GM21390 (cell line): Measurements from ENCODE around the gene SLC34A3.

Experiments used
- ATAC-seq: cut with Tn5 transposase; IDR thresholded peaks from one replicate; pipeline ENCODE4 v1.9.1; 2021; ENCODE audit not compliant: unreplicated experiment

SLC34A3 gene

DNA sequence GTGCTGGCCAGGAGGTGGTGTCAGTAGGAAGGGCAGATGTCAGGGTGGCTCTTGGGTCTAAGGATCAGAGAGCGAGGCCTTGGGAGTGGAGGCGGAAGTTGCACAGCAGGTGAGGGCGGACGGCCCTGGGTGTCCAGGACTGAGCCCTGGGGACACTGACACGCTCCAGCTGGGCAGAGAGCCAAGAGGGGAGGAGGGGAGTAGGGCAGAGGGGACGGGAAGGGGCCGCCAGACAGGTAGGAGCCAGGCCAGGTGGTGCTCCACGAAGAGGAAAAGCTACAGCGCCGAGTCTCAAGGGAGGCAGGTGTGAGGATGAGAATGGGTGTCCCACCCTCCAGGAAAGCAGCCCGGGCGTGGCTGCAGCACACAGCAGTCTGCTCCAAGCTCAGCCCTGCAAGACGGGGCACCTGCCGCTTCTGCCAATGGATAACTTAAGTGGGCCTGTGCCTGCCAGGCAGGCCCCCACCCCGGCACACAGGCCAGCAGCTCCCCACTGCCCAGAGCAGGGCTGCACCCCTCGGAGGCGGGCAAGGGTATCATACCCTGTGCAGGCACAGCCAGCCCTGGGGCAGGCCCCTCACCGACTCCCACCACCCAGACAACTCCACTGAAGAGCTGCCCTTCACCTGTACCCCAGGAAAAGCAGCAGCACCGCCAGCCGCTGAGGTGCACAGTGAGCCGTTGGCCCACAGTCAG lies 35.0 kb upstream of the SLC34A3 start:
- ATAC-seq, result no peak

DNA sequence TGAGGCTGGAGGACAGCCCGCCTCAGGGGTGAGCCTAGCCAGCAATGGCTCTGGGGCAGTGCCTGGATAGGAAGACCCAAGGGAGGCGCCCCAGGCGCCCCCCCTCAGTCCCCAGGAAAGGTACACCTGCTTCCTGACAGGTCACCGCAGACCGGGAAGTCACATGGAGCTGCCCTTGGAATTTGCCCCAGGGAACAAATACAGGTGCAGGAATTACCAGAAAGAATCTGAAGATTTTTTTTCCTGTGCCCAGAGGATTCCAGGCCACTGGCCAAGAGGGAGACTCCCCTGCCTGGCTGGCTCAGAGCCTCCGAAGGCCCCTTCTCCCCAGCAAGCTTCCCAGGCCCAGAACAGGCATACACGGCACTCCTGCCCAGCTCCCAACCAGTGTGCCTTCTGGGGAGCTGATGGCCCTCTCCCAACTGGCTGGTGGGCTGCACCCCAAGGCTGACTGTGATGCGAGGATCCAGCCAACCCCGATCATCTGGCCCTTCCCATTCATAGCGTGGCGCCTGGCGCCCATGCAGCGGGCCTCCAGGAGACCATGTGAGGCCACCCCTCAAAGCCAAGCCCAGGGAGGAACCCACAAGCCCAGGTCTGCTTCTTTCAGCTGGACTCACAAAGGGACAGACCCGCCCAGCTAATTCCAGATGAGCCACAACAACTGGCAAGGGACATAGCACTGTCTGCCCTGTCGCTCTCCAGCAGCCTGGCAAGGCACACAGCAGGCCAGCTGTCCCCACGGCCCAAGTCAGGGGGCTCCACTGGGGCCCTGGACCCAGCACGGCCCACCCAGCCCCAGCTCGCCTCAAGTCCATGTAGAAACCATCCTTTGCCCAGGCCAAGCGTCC lies 32.4 kb upstream of the SLC34A3 start:
- no peak for ATAC-seq

DNA sequence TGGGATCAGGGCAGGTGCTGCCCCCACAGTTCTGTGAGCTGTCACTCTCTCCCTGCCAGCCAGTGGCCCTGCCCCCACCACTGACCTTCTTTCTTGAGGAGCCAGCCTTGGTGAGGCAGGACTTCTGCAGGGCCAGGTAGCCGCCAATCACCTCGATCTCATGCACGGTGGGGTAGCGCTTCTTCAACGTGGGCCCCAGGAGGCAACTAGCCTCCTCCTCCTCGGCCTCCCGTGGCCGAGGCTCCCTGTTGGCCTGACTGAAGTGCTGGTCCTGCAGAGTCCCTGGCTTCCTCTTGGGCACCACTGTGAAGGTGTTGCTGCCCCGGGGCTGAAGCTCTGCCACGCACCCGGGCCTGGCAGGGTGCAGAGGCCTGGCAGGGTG lies 31.8 kb upstream of the SLC34A3 start:
- no peak for ATAC-seq

DNA sequence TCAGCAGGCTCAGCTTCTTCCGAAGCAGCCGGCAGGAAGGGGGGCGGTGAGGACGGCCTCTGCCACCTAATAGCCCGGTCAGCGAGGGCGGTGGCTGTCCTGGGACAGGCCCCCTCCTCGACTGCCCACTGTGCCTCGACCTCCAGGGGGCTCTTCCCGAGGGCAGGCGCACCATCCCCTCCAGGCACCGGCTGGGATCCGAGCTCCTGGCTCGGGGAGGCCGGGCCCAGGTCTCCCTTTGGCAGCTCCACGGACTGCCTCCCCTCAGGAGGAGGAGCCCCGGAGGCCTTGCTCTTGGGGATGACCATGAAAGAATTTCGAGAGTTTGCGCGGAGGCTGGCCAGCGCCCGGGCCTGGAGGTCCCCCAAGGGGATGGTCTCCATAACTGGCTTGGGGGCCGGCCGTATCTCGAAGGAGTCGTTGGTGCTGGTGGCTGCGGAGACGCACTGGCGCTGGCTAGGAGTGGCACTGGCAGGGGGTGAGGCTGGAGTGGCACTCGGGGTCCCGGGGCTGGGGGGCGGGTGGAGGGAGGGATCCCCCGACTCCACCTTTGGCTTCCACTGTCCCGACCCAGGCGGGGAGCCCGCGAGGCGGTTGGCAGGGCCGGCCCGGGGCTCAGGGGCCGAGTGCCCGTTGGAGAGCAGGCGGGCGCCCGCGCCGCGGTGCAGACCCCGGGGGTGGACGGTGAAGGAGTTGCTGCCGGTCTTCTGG lies 31.1 kb upstream of the SLC34A3 start:
- ATAC-seq, result no peak

DNA sequence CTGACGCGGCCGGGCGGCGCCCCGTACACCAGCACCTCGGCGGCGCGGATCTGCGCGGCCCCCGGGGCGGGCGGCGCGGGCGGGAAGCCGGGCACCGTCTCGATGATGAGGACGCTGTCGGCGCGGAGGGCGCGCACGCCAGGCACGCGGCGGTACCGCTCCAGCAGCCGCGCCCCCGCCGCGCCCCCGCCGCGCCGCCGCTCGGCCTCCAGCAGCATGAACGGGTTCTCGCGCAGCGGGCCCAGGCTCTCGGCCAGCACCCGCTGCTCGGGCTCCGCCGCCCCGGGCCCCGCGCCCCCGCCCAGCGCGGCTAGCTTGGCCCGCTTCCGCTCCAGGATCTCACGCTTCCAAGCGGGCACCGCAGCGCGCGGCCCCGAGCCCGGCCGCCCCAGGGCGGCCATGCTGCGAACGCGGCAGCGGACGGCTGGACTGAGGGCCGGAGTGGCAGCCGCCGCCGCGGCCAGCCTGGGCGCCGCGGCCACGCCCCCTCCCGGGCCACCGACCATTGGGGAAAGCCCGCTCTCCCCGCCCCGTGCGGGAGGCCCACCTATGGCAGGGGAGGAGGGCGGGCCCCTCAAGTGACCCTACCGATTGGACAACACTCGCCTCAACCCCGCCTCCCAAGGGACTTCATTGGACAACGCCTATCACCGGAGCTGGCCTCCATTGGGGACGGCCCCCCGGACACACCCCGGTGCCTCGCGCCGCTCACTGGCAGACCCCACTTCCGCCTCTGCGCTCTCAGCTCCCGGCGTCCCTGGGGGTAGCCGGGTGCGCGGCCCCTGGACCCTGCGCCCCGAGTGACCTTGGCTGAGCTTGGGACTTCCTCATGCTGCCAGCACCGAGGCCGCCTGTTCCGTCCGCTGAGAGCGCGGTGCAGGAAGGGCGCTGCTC lies 30.1 kb upstream of the SLC34A3 start, which contains the start of gene TPRN:
TPRN (minus strand) TSS at position 431 of the 894 bp plus-strand sequence; CDS start at position 401, 30 bp downstream.
- peak; percentile 78 for ATAC-seq

DNA sequence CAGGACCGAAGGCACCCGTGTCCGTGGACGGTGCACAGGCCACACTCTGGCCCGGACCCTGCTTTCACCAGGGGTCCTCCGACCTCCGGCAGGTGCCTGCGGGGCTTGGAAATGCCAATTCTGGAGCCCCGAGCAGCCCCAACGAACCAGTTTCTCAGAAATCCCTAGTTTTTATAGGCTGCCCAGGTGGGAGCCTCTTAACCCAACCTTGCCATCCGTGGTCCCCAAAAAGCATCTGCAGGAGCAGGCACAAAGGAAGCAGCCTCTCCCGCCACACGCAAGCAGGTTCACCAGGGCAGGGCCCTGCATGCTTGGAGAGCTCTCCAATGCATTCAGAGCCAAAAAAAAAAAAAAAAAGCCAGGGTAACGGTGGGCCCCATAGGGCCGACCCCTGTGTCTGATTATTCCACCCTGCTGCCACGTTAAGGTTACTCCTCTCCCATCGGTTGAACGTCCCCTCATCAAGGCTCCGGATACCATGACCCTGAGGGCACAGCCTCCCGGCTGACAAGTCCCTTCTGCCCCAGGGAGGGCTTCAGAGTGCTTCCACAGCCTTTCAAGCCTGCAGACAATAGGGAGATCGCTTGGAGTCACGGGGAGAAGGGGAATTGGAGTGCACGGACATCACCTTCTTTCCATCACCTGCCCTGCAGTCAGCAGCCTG lies 29.4 kb upstream of the SLC34A3 start:
- ATAC-seq, result no peak

DNA sequence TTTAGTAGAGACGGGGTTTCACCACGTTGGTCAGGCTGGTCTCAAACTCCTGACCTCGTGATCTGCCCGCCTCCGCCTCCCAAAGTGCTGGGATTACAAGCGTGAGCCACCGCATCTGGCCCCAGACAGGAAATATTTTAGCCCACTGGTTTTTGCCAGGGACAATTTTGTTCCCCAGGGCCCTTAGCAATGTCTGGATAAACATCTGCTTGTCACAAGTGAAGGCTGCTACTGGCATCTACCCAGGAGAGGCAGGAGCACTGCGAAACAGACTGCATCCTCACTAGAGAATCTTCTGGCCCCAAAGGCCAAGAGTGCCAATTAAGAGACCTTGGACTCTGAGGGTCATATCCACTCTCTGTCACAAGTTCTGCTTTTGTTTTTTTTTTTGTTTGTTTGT lies 27.7 kb upstream of the SLC34A3 start:
- ATAC-seq, result no peak

DNA sequence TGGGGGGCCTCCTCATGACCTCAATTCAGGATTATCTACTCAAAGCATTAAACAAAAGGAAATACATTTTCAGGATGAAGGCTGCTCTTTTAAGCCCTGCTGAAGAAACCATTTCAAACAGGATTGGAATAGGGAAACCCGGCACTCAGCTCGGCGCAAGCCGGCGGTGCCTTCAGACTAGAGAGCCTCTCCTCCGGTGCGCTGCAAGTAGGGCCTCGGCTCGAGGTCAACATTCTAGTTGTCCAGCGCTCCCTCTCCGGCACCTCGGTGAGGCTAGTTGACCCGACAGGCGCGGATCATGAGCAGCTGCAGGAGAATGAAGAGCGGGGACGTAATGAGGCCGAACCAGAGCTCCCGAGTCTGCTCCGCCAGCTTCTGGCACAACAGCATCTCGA lies 26.0 kb upstream of the SLC34A3 start:
- no peak for ATAC-seq

DNA sequence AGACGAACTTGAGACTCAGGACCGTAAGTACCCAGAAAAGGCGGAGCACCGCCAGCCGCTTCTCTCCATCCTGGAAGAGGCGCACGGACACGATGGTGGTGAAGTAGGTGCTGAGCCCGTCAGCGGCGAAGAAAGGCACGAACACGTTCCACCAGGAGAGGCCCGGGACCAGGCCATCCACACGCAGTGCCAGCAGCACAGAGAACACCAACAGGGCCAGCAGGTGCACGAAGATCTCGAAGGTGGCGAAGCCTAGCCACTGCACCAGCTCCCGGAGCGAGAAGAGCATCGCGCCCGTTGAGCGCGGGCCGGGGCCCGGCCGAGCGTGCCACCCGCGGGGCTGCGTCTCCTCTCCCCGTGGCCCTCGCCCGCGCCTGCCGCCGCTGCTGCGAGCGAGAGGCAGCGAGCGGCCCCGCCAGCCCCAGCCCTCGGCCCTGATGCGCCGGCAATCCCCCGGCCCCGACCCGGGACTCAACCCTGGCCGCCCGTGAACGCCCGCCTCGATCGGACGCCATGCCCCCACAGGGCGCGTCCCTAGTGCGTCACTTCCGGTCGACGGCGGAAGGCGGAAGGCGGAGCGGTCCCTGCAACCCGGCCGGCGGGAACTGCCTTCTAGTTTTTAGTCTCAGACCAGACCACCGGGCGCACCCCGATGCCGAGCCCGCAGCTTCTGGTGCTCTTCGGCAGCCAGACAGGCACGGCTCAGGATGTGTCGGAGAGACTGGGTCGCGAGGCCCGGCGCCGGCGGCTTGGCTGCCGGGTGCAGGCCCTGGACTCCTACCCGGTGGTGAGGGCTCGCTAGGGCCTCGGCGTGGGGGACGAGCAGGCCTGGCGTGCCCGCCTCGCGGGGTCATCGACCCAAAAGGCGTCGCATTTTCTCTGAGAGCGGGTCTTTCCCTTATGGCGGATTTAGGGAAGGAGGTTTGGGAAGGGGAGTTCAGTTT lies 25.3 kb upstream of the SLC34A3 start, which contains the start of the genes NDOR1 and TMEM203:
NDOR1 (plus strand) TSS at position 575 of the 944 bp plus-strand sequence; CDS start at position 653, 78 bp downstream.
TMEM203 (minus strand) TSS at position 523 of the 944 bp plus-strand sequence; CDS start at position 289, 234 bp downstream.
- peak; percentile 53 for ATAC-seq

DNA sequence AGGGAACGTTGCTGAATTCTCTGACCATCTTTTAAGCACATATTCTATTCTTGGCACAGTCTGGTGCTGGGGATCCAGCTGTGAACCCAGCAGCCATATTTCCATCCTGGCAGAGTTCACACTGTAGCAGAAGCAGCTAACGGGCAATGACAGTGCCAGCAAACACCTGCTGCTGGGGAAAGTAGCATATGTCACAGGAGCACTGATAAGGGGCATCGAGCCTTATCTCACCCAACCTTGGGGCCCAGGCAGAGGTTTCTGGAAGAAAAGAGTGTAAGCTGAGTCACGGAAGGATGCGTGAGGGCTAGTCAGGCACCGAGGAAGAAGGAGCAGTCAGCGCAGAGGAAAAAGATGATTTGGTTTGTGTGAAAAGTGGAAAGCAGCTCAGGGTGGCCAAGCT lies 24.1 kb upstream of the SLC34A3 start:
- no peak for ATAC-seq

DNA sequence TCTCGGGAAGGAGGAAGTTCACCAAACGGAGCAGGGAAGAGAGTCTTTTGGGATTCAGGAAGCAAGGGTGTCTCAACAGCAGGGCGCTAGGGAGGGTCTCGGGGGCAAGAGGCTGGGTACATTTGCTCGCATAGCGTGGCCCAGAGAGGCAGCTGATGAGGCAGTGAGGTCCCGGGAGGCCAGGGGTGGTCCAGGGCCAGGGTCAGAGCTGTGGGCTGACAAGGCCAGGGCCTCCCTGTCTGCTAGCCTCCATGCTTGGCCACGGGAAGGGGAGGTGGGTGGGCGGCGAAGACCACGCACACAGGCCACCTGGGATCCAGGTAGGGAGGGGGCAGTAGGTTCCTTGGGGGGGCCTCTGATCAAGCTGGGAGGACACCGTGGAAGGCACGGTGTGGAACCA lies 19.2 kb upstream of the SLC34A3 start:
- ATAC-seq, result no peak

DNA sequence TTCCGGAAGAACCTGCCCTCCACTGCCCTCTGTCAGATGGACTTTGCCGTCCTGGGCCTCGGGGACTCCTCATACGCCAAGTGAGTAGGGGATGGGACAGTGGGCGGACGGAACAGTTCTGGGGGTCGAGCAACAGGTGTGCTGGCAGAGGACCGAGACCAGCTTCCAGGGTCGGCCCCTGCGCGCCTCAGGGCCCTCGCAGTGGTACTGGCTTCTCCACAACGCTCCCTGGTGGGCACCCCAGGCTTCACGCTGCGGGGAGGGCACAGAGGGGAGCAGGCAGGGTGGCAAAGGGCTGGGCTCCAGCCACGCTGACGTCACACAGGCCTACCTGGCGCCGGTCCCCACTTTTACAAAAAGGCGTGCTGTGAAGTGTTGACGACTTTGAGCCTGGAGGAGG lies 18.2 kb upstream of the SLC34A3 start:
- ATAC-seq, result no peak

DNA sequence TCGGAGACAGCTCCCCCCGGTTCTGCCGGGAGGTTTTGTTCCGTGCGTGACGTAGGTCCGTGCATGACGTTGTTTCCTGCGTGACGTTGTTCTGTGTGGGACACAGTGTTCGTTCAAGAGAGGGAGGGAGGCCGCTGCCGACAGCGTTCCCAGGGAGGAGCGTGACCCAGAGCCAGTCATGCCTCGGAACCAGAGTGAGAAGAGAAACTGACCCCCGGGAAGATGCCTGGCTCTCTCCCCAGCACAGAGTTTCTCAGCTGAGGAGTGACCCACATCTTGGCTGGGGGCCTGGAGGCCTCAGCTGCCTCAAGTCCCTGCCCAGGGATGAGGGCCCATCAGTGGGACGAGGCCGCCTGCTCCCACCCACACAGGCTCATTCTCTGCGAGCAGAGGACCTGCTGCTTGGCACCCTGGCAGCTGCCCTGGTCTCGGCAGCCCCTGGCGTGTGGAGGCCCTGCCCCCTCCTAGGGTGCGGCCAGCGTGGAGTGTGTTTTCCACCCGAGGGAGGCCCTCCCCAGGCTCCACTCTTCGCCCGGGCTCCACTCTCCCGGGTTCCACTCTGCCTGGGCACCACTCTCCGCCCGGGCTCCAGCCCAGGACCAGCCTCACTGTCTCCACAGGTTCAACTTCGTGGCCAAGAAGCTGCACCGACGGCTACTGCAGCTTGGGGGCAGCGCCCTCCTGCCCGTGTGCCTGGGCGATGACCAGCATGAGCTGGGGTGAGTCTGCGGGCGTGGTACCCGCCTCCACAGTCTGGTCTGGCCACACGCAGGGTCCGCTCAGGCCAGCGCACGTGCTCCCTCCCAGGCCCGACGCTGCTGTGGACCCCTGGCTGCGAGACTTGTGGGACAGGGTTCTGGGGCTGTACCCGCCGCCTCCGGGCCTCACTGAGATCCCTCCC lies 17.3 kb upstream of the SLC34A3 start:
- no peak for ATAC-seq

DNA sequence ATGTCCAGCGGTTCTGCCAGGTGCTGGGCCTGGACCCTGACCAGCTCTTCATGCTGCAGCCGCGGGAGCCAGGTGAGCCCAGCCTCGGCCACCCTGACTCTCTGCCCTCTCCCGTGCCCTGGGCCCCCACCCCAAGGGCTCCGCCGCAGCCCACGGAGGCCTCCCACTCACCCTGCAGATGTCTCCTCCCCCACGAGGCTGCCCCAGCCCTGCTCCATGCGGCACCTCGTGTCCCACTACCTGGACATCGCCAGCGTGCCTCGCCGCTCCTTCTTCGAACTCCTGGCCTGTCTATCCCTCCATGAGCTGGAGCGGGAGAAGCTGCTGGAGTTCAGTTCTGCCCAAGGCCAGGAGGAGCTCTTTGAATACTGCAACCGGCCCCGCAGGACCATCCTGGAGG lies 16.1 kb upstream of the SLC34A3 start:
- ATAC-seq, result no peak

DNA sequence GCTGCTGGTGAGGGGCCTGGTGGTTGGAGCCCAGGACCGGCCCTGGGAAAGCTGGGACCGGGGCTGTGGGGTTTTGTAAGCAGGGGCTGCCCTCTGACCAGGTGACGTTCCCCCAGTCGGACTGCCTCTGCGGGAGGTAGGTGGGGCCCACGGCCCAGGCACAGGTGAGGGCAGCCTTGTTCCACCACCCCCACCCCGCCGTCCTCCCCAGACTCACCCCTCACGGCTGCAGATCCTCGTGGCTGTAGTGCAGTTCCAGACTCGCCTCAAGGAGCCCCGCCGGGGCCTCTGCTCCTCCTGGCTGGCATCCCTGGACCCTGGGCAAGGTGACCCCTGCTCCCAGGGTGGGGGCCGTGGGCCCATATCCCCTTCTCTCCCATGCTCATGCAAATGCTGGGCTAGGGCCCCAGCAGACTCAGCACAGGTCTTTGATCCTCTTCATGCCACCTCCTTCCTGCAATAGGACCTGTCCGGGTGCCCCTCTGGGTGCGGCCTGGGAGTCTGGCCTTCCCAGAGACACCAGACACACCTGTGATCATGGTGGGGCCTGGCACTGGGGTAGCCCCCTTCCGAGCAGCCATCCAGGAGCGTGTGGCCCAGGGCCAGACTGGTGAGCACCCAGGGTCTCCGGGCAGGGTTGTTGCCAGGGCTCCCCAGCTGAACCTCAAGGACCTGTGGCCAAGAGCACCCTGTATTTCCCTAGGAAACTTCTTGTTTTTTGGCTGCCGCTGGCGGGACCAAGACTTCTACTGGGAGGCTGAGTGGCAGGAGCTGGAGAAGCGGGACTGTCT lies 15.3 kb upstream of the SLC34A3 start:
- ATAC-seq, result no peak

DNA sequence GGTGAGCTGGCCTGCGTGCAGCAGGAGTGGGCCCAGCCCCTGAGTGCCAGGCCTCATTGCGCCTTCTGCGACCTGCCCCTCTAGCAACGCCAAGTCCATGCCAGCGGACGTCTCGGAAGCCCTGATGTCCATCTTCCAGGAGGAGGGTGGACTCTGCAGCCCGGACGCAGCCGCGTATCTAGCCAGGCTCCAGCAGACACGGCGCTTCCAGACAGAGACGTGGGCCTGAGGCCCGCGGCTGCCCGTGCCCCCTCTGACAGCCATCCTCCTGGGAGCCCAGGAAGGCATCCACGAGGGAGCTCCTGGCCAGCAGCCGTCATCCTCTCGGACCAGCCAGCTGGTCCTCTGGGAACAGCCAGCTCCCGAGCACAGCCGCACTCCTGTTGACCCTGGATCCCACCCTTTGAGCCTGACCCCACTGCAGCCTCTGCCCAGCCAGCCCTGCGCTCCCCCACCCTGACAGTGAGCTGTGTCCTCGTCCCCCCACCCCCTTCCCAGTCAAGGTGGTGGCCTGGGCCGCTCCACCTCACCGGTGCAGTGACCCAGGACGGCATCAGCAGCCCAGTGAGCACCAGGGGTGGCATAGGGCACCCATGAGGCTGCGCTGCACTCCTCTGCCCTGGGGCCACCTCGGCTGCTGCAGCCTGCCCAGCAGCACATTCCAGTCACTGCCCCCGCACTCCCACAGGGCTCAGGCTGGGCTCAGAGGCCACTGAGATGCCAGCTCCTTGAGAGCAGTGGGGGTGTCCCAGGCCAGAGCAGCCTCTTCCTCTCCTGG lies 14.3 kb upstream of the SLC34A3 start:
- ATAC-seq, result no peak
